Activated CD8-positive, alpha-beta memory T cell treated with anti-CD3 and anti-CD28 coated beads, Interleukin-2, amount 50 U/mL, for 24 hours (primary cell): ENCODE data around the gene TSPAN1.
"Not testable (repeated sequence)": the region's sequence is repeated elsewhere in the genome, so short reads cannot be mapped to it uniquely, and the experiment has no call there.

Experiments used
- DNase-seq: peaks from one replicate; pipeline ENCODE4 v3.0.0-alpha.2; 2020; ENCODE audit errors: extremely low read depth

TSPAN1 gene

DNA sequence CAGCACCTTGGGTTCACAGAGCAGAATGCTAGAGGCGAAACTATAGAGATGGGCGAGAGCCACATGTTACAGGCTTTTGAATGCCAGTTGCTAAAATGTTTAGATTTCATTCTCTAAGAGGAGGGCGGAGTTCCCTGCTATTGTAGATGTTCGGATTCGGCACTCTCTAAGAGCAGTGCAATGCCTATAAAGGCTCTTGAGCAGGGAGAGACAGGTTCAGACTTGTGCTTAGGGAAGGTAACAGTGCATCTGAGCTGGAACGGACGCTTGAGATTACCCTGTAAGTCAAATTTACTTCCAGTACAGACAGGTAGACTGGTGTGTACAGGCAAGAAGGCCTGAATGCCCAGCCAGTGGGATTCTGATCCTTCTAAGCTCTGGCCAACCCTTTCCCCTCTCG, 43.6 kb downstream of the TSPAN1 start:
- DNase-seq: no peak

DNA sequence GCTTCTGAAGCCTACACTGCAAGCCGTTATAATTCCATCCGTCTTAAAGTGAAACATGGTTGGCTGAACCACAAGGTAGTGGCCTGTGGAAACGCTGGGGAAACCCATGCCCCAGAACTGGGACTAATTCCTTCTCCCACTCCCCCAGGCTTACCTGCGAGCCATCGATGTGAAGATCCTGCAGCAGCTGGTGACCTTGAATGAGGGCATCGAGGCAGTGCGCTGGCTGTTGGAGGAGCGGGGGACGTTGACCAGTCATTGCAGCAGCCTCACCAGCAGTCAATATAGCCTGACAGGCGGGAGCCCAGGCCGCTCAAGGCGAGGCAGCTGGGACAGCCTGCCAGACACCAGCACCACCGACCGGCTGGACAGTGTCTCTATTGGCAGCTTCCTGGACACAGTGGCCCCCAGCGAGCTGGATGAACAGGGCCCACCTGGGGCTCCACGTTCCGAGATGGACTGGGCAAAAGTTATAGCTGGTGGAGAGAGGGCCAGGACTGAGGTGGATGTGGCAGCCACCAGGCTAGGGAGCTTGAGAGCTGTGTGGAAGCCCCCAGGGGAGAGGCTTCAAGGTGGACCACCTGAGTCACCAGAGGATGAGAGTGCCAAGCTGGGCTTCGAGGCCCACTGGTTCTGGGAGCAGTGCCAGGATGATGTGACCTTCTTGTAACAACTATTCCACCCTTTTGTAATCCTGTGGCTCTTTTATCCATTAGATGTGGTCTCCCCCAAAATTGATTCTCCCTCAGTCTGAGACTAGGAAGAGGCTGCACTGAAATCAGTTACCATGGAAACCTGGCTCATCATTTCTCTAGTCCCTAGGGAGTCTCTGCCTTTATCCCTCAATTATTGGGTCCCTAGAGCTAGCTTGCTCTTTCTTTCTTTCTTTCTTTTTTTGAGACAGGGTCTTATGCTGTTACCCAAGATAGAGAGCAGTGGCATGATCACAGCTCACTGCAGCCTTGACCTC, 44.9 kb downstream of the TSPAN1 start:
- DNase-seq: no peak

- no peak for DNase-seq
These were observed 45.9 kb downstream of the TSPAN1 start for GRCh38 chr1:46220808-46221207.

DNA sequence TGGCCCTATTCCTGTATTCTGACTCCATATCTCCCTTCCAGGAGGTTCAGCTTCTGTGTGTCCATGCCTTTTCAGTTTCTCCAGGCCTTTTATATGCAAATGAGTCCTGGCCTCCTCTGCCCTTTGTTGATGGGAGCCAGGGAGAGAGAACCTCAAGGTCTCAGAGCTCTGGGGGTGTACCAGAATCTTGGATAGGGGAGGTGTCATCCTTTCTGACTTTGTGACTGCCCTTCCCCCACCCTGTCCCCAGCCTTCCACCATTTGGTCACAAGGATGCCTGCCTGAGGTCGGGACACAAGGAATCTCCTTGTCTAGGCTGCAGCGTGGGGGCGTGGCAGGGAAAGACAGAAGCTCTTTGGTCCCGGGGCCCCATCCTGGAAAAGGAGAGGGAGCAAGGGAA, 46.9 kb downstream of the TSPAN1 start:
- DNase-seq: no peak

- not testable (repeated sequence) for DNase-seq
These were observed 48.2 kb downstream of the TSPAN1 start for GRCh38 chr1:46223055-46223454.

DNA sequence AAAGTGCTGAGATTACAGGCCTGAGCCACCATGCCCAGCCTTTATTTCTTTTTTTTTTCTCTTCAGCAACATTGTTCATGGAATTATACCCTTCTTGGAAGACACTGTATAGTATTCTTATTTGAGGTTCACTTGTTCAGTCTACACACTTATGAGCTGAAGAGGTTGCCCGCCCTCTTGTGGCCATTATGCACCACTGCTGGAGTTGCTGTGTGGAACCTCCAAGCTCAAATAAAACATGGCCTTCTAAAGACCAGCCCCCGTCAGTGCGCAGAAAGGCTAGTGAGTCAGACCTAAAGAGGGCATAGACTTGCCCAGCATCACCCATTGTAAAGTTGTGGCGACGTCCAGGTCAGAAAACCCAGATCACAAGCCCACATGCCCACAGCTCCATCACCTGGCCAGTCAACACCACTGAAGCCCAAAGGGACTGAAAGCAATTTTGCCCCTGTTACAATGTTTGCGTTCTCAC, 48.6 kb downstream of the TSPAN1 start:
- no peak for DNase-seq

GRCh38 chr1:46224966-46225365, 50.1 kb downstream of the TSPAN1 start:
- no peak for DNase-seq

GRCh38 chr1:46231231-46231630, 56.3 kb downstream of the TSPAN1 start:
- not testable (repeated sequence) for DNase-seq
